ENCODE measurements around the gene VAV2.

The VAV2 gene

GRCh38 chr9:133821601-133822429, 170.3 kb downstream of the VAV2 start:
- TF ChIP-seq CTCF (IDR thresholded peaks at IDR 0.05): no peak

- no peak for TF ChIP-seq CTCF (IDR thresholded peaks at IDR 0.05)
These were observed 172.2 kb downstream of the VAV2 start for GRCh38 chr9:133819923-133820322.

GRCh38 chr9:133818444-133818843, 173.7 kb downstream of the VAV2 start:
- no peak for TF ChIP-seq CTCF (IDR thresholded peaks at IDR 0.05)

- no peak for TF ChIP-seq CTCF (IDR thresholded peaks at IDR 0.05)
These were observed 176.3 kb downstream of the VAV2 start for GRCh38 chr9:133815781-133816180.

GRCh38 chr9:133814586-133815208, 177.4 kb downstream of the VAV2 start:
- no peak for TF ChIP-seq CTCF (IDR thresholded peaks at IDR 0.05)

- no peak for TF ChIP-seq CTCF (IDR thresholded peaks at IDR 0.05)
These were observed 178.2 kb downstream of the VAV2 start for GRCh38 chr9:133813749-133814585.

GRCh38 chr9:133812941-133813748, 179.0 kb downstream of the VAV2 start:
- TF ChIP-seq CTCF (IDR thresholded peaks at IDR 0.05): no peak
